SU-DHL-6 (cell line): ENCODE data around the gene GTF3C1.
A peak's percentile ranks its signal among the peaks of the same experiment; 100 is the strongest.

Experiments
- H2AFZ ChIP-seq: fragments of 200-600 bp; sonication (generic); 2 replicates; pipeline ENCODE4 v1.6.1; 2014; ENCODE audit warnings: low read depth, mild to moderate bottlenecking, moderate library complexity, mixed read lengths, antibody characterized with exemption, low read length; ENCODE audit not compliant: severe bottlenecking
- H3F3A ChIP-seq: fragments of 200-600 bp; shearing (Covaris generic); 2 replicates; pipeline ENCODE4 v1.6.0; 2016; ENCODE audit warnings: antibody characterized with exemption, mild to moderate bottlenecking; ENCODE audit not compliant: insufficient read depth
- H3K27ac ChIP-seq: fragments of 200-600 bp; sonication (generic); 2 replicates; pipeline ENCODE4 v1.5.1; 2016; ENCODE audit warnings: low read depth, mild to moderate bottlenecking, low read length, moderate library complexity, mixed read lengths
- H3K27me3 ChIP-seq: fragments of 200-600 bp; sonication (generic), shearing (Covaris generic); 2 replicates; pipeline ENCODE4 v1.6.0; 2014; ENCODE audit warnings: mild to moderate bottlenecking, low read length
- H3K36me3 ChIP-seq: fragments of 200-600 bp; sonication (generic); 2 replicates; pipeline ENCODE4 v1.6.1; 2014; ENCODE audit warnings: mild to moderate bottlenecking, low read length, mixed read lengths
- H3K4me2 ChIP-seq: fragments of 300-600, 200-600 bp; shearing (Covaris generic), sonication (generic); 2 replicates; pipeline ENCODE4 v1.6.0; 2014; ENCODE audit warnings: low read length, low read depth, mild to moderate bottlenecking; ENCODE audit not compliant: poor library complexity, severe bottlenecking
- H3K4me3 ChIP-seq: fragments of 200-600 bp; sonication (generic); 2 replicates; pipeline ENCODE4 v1.5.1; 2014; ENCODE audit warnings: antibody characterized with exemption, low read length, mild to moderate bottlenecking, mixed read lengths; ENCODE audit not compliant: insufficient read depth, poor library complexity, severe bottlenecking
- H3K79me2 ChIP-seq: fragments of 200-600 bp; sonication (generic); 2 replicates; pipeline ENCODE4 v1.6.1; 2014; ENCODE audit warnings: mild to moderate bottlenecking, low read length, moderate library complexity; ENCODE audit not compliant: insufficient read depth
- H3K9ac ChIP-seq: fragments of 200-600 bp; sonication (generic); 2 replicates; pipeline ENCODE4 v1.7.0; 2014; ENCODE audit warnings: mild to moderate bottlenecking, low read length
- H3K9me2 ChIP-seq: fragments of 200-600 bp; sonication (generic); replicated peaks from 2 replicates; pipeline ENCODE4 v1.6.1; 2014; ENCODE audit warnings: low read length; ENCODE audit not compliant: insufficient read depth
- H3K9me3 ChIP-seq: fragments of 200-600 bp; sonication (generic); 2 replicates; pipeline ENCODE4 v1.6.1; 2014; ENCODE audit warnings: low read length, mixed read lengths; ENCODE audit not compliant: insufficient read depth
- H4K20me1 ChIP-seq: fragments of 200-600 bp; sonication (generic); 2 replicates; pipeline ENCODE4 v1.6.1; 2014; ENCODE audit warnings: low read depth, mild to moderate bottlenecking, antibody characterized with exemption, low read length, moderate library complexity, mixed read lengths
- EZH2phosphoT487 ChIP-seq: fragments of 200-600 bp; sonication (generic), shearing (Covaris generic); conservative IDR thresholded peaks from 2 replicates; pipeline ENCODE4 v1.6.1; 2018; ENCODE audit warnings: mild to moderate bottlenecking, antibody characterized with exemption, low read length, moderate library complexity, mixed read lengths
- TF ChIP-seq, protein P1 (sequence below): fragments of 200-600 bp; sonication (generic); IDR thresholded peaks from one replicate; pipeline ENCODE4 v1.5.1; 2017; ENCODE audit warnings: antibody characterized with exemption, mild to moderate bottlenecking, low read length, moderate library complexity; ENCODE audit not compliant: insufficient read depth, poor library complexity, severe bottlenecking

The GTF3C1 gene

GRCh38 chr16:27428026-27428785, 121.5 kb downstream of the GTF3C1 start:
- H3K4me2 ChIP-seq: peak overlapping the region; percentile 44
- H3K79me2 ChIP-seq: no peaks in the 10 kb centered on the region
- no peak overlapping the region for H3K9ac ChIP-seq
- H3K9me2 ChIP-seq: no peaks in the 10 kb centered on the region
- no peak overlapping the region for H2AFZ ChIP-seq
- peaks cover 14% of the 10 kb centered on the region for H3F3A ChIP-seq
- H3K27me3 ChIP-seq: no peaks in the 10 kb centered on the region
- no peak overlapping the region for H3K27ac ChIP-seq
- H3K4me3 ChIP-seq: no peak overlapping the region
- H3K9me3 ChIP-seq: peaks cover under 1% of the 10 kb centered on the region; the same call in 1 of the 2 replicates
- H3K36me3 ChIP-seq: peaks cover 6% of the 10 kb centered on the region
- no peak for TF ChIP-seq EZH2phosphoT487
- TF ChIP-seq, protein P1, sequence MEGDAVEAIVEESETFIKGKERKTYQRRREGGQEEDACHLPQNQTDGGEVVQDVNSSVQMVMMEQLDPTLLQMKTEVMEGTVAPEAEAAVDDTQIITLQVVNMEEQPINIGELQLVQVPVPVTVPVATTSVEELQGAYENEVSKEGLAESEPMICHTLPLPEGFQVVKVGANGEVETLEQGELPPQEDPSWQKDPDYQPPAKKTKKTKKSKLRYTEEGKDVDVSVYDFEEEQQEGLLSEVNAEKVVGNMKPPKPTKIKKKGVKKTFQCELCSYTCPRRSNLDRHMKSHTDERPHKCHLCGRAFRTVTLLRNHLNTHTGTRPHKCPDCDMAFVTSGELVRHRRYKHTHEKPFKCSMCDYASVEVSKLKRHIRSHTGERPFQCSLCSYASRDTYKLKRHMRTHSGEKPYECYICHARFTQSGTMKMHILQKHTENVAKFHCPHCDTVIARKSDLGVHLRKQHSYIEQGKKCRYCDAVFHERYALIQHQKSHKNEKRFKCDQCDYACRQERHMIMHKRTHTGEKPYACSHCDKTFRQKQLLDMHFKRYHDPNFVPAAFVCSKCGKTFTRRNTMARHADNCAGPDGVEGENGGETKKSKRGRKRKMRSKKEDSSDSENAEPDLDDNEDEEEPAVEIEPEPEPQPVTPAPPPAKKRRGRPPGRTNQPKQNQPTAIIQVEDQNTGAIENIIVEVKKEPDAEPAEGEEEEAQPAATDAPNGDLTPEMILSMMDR: peak; percentile 37
- H4K20me1 ChIP-seq: no peaks in the 10 kb centered on the region

GRCh38 chr16:27427538-27427937, 122.2 kb downstream of the GTF3C1 start:
- Histone ChIP-seq H3K9ac (peak overlapping the region; percentile 33; the same call in 1 of the 2 replicates), H3K4me3 (no peak overlapping the region), H3K27ac (peak overlapping the region; percentile 80), H3K9me2 (no peaks in the 10 kb centered on the region), H2AFZ (no peak overlapping the region), H3K4me2 (peak overlapping the region; percentile 44), H3K27me3 (no peaks in the 10 kb centered on the region), H3F3A (peaks cover 14% of the 10 kb centered on the region), H3K9me3 (peaks cover 7% of the 10 kb centered on the region; the same call in 1 of the 2 replicates), H3K79me2 (no peaks in the 10 kb centered on the region), H3K36me3 (peaks cover 13% of the 10 kb centered on the region), H4K20me1 (no peaks in the 10 kb centered on the region)
- TF ChIP-seq, protein P1: no peak
- TF ChIP-seq EZH2phosphoT487: no peak

GRCh38 chr16:27426423-27427408, 123.0 kb downstream of the GTF3C1 start:
- Histone ChIP-seq H3K9me2 (no peaks in the 10 kb centered on the region), H3F3A (peaks cover 19% of the 10 kb centered on the region), H3K4me2 (peak overlapping the region; percentile 44), H4K20me1 (no peaks in the 10 kb centered on the region), H3K9me3 (peaks cover 15% of the 10 kb centered on the region; the same call in 1 of the 2 replicates), H3K36me3 (peaks cover 21% of the 10 kb centered on the region), H3K79me2 (no peaks in the 10 kb centered on the region), H3K4me3 (no peak overlapping the region), H3K9ac (peak overlapping the region; percentile 33), H2AFZ (no peak overlapping the region), H3K27me3 (no peaks in the 10 kb centered on the region), H3K27ac (peak overlapping the region; percentile 80)
- no peak for TF ChIP-seq EZH2phosphoT487
- TF ChIP-seq, protein P1: no peak
